Colon (tissue), 2 donors: ENCODE results near the gene GPR146.

ENCODE experiments used
- FAIRE-seq: peaks from 2 replicates; lab custom pipeline; 2012; peaks lifted over from hg19 to GRCh38; lab: Jason Lieb, UNC
- donor health status: control.
- donor health status: control.

GPR146 gene

GRCh38 chr7:1011297-1012003 is 32.9 kb upstream of the GPR146 start:
- FAIRE-seq: no peak

GRCh38 chr7:1012004-1012715 is 32.2 kb upstream of the GPR146 start:
- no peak for FAIRE-seq

GRCh38 chr7:1012716-1013095 is 31.6 kb upstream of the GPR146 start:
- no peak for FAIRE-seq

- no peak for FAIRE-seq
Measured at GRCh38 chr7:1013581-1013980, 30.8 kb upstream of the GPR146 start.

GRCh38 chr7:1014681-1015080 is 29.7 kb upstream of the GPR146 start:
- no peak for FAIRE-seq

- FAIRE-seq: no peak
Measured at GRCh38 chr7:1015196-1016121, 28.9 kb upstream of the GPR146 start.

- FAIRE-seq: no peak
Measured at GRCh38 chr7:1016577-1017531, 27.5 kb upstream of the GPR146 start.

GRCh38 chr7:1017586-1018333 is 26.6 kb upstream of the GPR146 start:
- FAIRE-seq: no peak

- FAIRE-seq: no peak
Measured at GRCh38 chr7:1018334-1018695, 26.0 kb upstream of the GPR146 start.

- FAIRE-seq: no peak
Measured at GRCh38 chr7:1019255-1019785, 25.0 kb upstream of the GPR146 start.

GRCh38 chr7:1019789-1020610 is 24.3 kb upstream of the GPR146 start:
- no peak for FAIRE-seq

- FAIRE-seq: no peak
Measured at GRCh38 chr7:1020849-1021251, 23.5 kb upstream of the GPR146 start.

- FAIRE-seq: no peak
Measured at GRCh38 chr7:1021366-1021765, 23.0 kb upstream of the GPR146 start.

GRCh38 chr7:1021931-1022330 is 22.4 kb upstream of the GPR146 start:
- FAIRE-seq: no peak

GRCh38 chr7:1022356-1022755 is 22.0 kb upstream of the GPR146 start:
- FAIRE-seq: no peak

GRCh38 chr7:1022801-1023465 is 21.4 kb upstream of the GPR146 start:
- no peak for FAIRE-seq

- FAIRE-seq: no peak
Measured at GRCh38 chr7:1024331-1024841, 20.0 kb upstream of the GPR146 start.

- no peak for FAIRE-seq
Measured at GRCh38 chr7:1024876-1025742, 19.2 kb upstream of the GPR146 start.
